A549 (cell line): ENCODE results near the gene ENAH. TPM values are rescaled to one million over a fixed set of nuclear protein-coding genes. Genes with fewer than 3 reads are reported as not detected.

Source experiments
- ATAC-seq, 2 experiments: fragments of 200-7000 bp in 1 of 2; fragments of >200 bp in 1 of 2; cut with Nextera tagmentation in 1 of 2; cut with Tn5 transposase in 1 of 2; 3 replicates each; pipeline versions ENCODE4 v1.8.0 to v1.9.1; 2018 to 2020; ENCODE audit warnings: mild to moderate bottlenecking in 1 of 2, moderate library complexity in 1 of 2
- CTCF ChIA-PET: fragments of 300-600 bp; sonication (Branson Sonifier 250); formaldehyde crosslinking; extraction: SDS; loops from one replicate; lab custom pipeline; 2021; ENCODE audit warnings: antibody characterized with exemption, inconsistent platforms; lab: Yijun Ruan, JAX
- POLR2A ChIA-PET: fragments of 350-600 bp; formaldehyde crosslinking; extraction: SDS; loops from one replicate; lab custom pipeline; 2021; ENCODE audit warnings: antibody characterized with exemption, inconsistent platforms; lab: Yijun Ruan, JAX
- DNase-seq, 2 experiments: peaks; one replicate each; pipeline versions ENCODE4 v3.0.0 to v3.0.0-alpha.2; 2011 to 2016; ENCODE audit warnings: low read depth in 1 of 2, low spot score in 1 of 2
- FAIRE-seq: peaks from 2 replicates; lab custom pipeline; 2011; peaks lifted over from hg19 to GRCh38; lab: Jason Lieb, UNC
- H3K27ac ChIP-seq, 2 experiments: fragments of >200 bp; sonication (Bioruptor Twin); formaldehyde crosslinking; 3 replicates each; pipeline ENCODE4 v1.5.1; 2016 to 2017
- H3K4me1 ChIP-seq: fragments of >200 bp; sonication (Bioruptor Twin); formaldehyde crosslinking; 3 replicates; pipeline ENCODE4 v1.6.1; 2016
- H3K4me2 ChIP-seq: fragments of >200 bp; sonication (Bioruptor Twin); formaldehyde crosslinking; 3 replicates; pipeline ENCODE4 v1.6.1; 2016
- H3K4me3 ChIP-seq: fragments of >200 bp; sonication (Bioruptor Twin); formaldehyde crosslinking; 3 replicates; pipeline ENCODE4 v1.5.1; 2016
- H3K9me3 ChIP-seq: fragments of >200 bp; sonication (Bioruptor Twin); formaldehyde crosslinking; 3 replicates; pipeline ENCODE4 v1.6.1; 2016
- CEBPB ChIP-seq, 2 experiments: fragments of >200 bp in 1 of 2; sonication (Bioruptor Twin) in 1 of 2; formaldehyde crosslinking in 1 of 2; IDR thresholded peaks; 2 replicates each; pipeline ENCODE4 v1.6.1; 2012 to 2016
- CHD2 ChIP-seq: fragments of 150-350 bp; IDR thresholded peaks from 2 replicates; pipeline ENCODE4 v1.6.1; 2014; ENCODE audit warnings: low read length; ENCODE audit not compliant: partially characterized antibody
- CHD4 ChIP-seq: fragments of 200-600 bp; sonication (generic); IDR thresholded peaks from 2 replicates; pipeline ENCODE4 v1.6.1; 2016; ENCODE audit warnings: antibody characterized with exemption, mild to moderate bottlenecking, borderline replicate concordance
- EHMT2 ChIP-seq: fragments of 200-600 bp; sonication (generic); IDR thresholded peaks from 2 replicates; pipeline ENCODE4 v1.6.1; 2016; ENCODE audit warnings: antibody characterized with exemption, low read depth, mild to moderate bottlenecking, moderate library complexity
- EP300 ChIP-seq, 2 experiments: fragments of >200 bp; sonication (Bioruptor Twin); formaldehyde crosslinking; IDR thresholded peaks; 2 replicates in 1 of 2; 3 replicates in 1 of 2; pipeline ENCODE4 v1.6.1; 2016 to 2017
- ESRRA ChIP-seq: fragments of 150-350 bp; IDR thresholded peaks from 2 replicates; pipeline ENCODE4 v1.6.1; 2014; ENCODE audit warnings: mild to moderate bottlenecking, low read length, borderline replicate concordance
- FOSB ChIP-seq: fragments of 250-450 bp; sonication (Bioruptor Pico); IDR thresholded peaks from 2 replicates; pipeline ENCODE4 v1.5.0; 2020; ENCODE audit warnings: mild to moderate bottlenecking, moderate library complexity
- FOSL2 ChIP-seq, 2 experiments: fragments of 450-650 bp in 1 of 2; fragments of >200 bp in 1 of 2; sonication (Bioruptor Twin) in 1 of 2; formaldehyde crosslinking; IDR thresholded peaks; 2 replicates each; pipeline versions ENCODE4 v1.5.0 to v1.6.1; 2016 to 2020; ENCODE audit warnings: mild to moderate bottlenecking in 1 of 2, moderate library complexity in 1 of 2
- GATA3 ChIP-seq: IDR thresholded peaks from 2 replicates; pipeline ENCODE4 v1.6.1; 2012; ENCODE audit warnings: borderline replicate concordance
- HDAC2 ChIP-seq: fragments of 200-600 bp; sonication (generic); IDR thresholded peaks from 2 replicates; pipeline ENCODE4 v1.6.1; 2016
- HOXB13 ChIP-seq: fragments of 250-450 bp; sonication (Bioruptor Pico); IDR thresholded peaks from 2 replicates; pipeline ENCODE4 v1.5.0; 2020; ENCODE audit warnings: low read depth, mild to moderate bottlenecking, moderate library complexity
- HOXB5 ChIP-seq: fragments of 250-450 bp; sonication (Bioruptor Pico); IDR thresholded peaks from 2 replicates; pipeline ENCODE4 v1.5.0; 2020; ENCODE audit warnings: mild to moderate bottlenecking, moderate library complexity
- JUN ChIP-seq, 2 experiments: fragments of >200 bp; sonication (Bioruptor Twin); formaldehyde crosslinking; IDR thresholded peaks; 2 replicates in 1 of 2; 3 replicates in 1 of 2; pipeline ENCODE4 v1.6.1; 2016 to 2017
- KDM5A ChIP-seq: fragments of 200-600 bp; sonication (generic); IDR thresholded peaks from 2 replicates; pipeline ENCODE4 v1.6.1; 2016; ENCODE audit warnings: antibody characterized with exemption, mild to moderate bottlenecking
- MYC ChIP-seq: IDR thresholded peaks from 2 replicates; pipeline ENCODE4 v1.6.1; 2012; ENCODE audit warnings: mild to moderate bottlenecking, inconsistent platforms, low read length, improper control_type of control experiment, borderline replicate concordance
- NPAS2 ChIP-seq: fragments of 250-450 bp; sonication (Bioruptor Pico); IDR thresholded peaks from 2 replicates; pipeline ENCODE4 v1.8.0; 2022; ENCODE audit warnings: mild to moderate bottlenecking, moderate library complexity, borderline replicate concordance
- PHF8 ChIP-seq: fragments of 200-600 bp; sonication (generic); IDR thresholded peaks from 2 replicates; pipeline ENCODE4 v1.6.1; 2016; ENCODE audit warnings: low read depth, mild to moderate bottlenecking, antibody characterized with exemption, moderate library complexity, borderline replicate concordance
- POLR2AphosphoS2 ChIP-seq: conservative IDR thresholded peaks from 2 replicates; pipeline ENCODE4 v1.6.1; 2012; ENCODE audit warnings: low read length, improper control_type of control experiment, inconsistent platforms
- RAD21 ChIP-seq, 2 experiments: fragments of >200 bp in 1 of 2; sonication (Bioruptor Twin) in 1 of 2; formaldehyde crosslinking in 1 of 2; IDR thresholded peaks in 1 of 2; conservative IDR thresholded peaks in 1 of 2; 2 replicates in 1 of 2; 3 replicates in 1 of 2; pipeline ENCODE4 v1.6.1; 2012 to 2018; ENCODE audit warnings: inconsistent platforms in 1 of 2
- RARB ChIP-seq: fragments of 250-450 bp; sonication (Bioruptor Pico); IDR thresholded peaks from 2 replicates; pipeline ENCODE4 v1.8.0; 2021; ENCODE audit warnings: mild to moderate bottlenecking, moderate library complexity
- RCOR1 ChIP-seq: fragments of 150-350 bp; IDR thresholded peaks from 2 replicates; pipeline ENCODE4 v1.6.1; 2014; ENCODE audit warnings: antibody characterized with exemption, low read length, low read depth
- RNF2 ChIP-seq: fragments of 200-600 bp; sonication (generic); IDR thresholded peaks from 2 replicates; pipeline ENCODE4 v1.6.1; 2016; ENCODE audit warnings: low read depth, mild to moderate bottlenecking, antibody characterized with exemption, moderate library complexity, borderline replicate concordance
- TP53 ChIP-seq: fragments of 250-450 bp; sonication (Bioruptor Pico); IDR thresholded peaks from 2 replicates; pipeline ENCODE4 v1.5.0; 2021; ENCODE audit warnings: mild to moderate bottlenecking, moderate library complexity
- ZC3H11A ChIP-seq: fragments of 450-650 bp; IDR thresholded peaks from 2 replicates; pipeline ENCODE4 v1.6.1; 2014; ENCODE audit warnings: antibody characterized with exemption, mild to moderate bottlenecking
- WGBS: methylation state at CpG from one replicate; pipeline ENCODE4 v1.1.6; 2017; ENCODE audit errors: missing lambda C conversion rate; 5-methylcytosine and 5-hydroxymethylcytosine counted together
- polyA plus RNA-seq, 4 experiments: library from polyadenylated mRNA; depleted of rRNA in 3 of 4; stranded (reverse); fragments of >200 nt; fragmentation: RNase III in 1 of 4; extraction: RNeasy Plus Mini Kit Qiagen cat#74134 plus additional on column Dnase treatment in 1 of 4; gene quantifications; 2 replicates in 3 of 4; 3 replicates in 1 of 4; pipeline ENCODE4 v1.2.3, GENCODE V29; 2011 to 2017
- TF ChIP-seq, protein P1 (sequence below): fragments of >200 bp; sonication (Bioruptor Twin); formaldehyde crosslinking; IDR thresholded peaks from 3 replicates; pipeline ENCODE4 v1.6.1; 2016
- TF ChIP-seq, protein P2 (sequence below): fragments of >200 bp; sonication (Bioruptor Twin); formaldehyde crosslinking; IDR thresholded peaks from 2 replicates; pipeline ENCODE4 v1.6.1; 2016
- TF ChIP-seq, protein P3 (sequence below): IDR thresholded peaks from 2 replicates; pipeline ENCODE4 v1.6.1; 2012; ENCODE audit warnings: low read depth, borderline replicate concordance

The ENAH gene
- polyA plus RNA-seq, 2 of the 4 experiments (the other 2 are of a cell fraction) = 142 to 155 TPM

DNA sequence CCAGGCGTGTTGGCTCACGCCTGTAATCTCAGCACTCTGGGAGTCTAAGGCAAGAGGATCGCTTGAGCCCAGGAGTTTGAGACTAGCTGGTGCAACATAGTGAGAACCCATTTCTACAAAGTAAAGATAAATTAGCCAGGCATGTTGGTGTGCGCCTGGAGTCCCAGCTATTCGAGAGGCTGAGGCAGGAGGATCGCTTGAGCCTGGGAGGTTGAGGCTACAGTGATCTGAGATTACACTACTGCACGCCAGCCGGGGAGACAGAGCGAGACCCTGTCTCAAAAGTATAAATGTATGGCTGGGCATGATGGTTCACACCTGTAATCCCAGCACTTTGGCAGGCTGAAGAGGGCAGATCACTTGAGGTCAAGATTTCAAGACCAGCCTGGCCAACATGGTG, 173.6 kb downstream of the ENAH start:
- ATAC-seq (no peak), FAIRE-seq (no peak), DNase-seq (no peak)
- Histone ChIP-seq H3K4me3 (no peak overlapping the region), H3K4me2 (no peak overlapping the region), H3K9me3 (no peaks in the 10 kb centered on the region), H3K27ac (no peak overlapping the region), H3K4me1 (peaks cover 8% of the 10 kb centered on the region; the same call in 2 of the 3 replicates)
- TF ChIP-seq HDAC2 = no peak
- TF ChIP-seq RAD21 (conservative IDR thresholded peaks at IDR 0.05 in 1 of 2, IDR thresholded peaks at IDR 0.05 in 1 of 2) = no peak
- no peak for TF ChIP-seq RARB (CRISPR knock-in tag)
- TF ChIP-seq HOXB13 (CRISPR knock-in tag) = no peak
- TF ChIP-seq POLR2AphosphoS2 = no peak
- TF ChIP-seq, protein P1, sequence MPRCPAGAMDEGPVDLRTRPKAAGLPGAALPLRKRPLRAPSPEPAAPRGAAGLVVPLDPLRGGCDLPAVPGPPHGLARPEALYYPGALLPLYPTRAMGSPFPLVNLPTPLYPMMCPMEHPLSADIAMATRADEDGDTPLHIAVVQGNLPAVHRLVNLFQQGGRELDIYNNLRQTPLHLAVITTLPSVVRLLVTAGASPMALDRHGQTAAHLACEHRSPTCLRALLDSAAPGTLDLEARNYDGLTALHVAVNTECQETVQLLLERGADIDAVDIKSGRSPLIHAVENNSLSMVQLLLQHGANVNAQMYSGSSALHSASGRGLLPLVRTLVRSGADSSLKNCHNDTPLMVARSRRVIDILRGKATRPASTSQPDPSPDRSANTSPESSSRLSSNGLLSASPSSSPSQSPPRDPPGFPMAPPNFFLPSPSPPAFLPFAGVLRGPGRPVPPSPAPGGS = no peak
- TF ChIP-seq KDM5A = no peak
- TF ChIP-seq FOSB = no peak
- WGBS = 80% methylated on average over 9 of the region's 9 CpGs
- POLR2A ChIA-PET = no interaction called here
- CTCF ChIA-PET = interaction anchor here (0.7 to 24.4 kb wide), 14 partner anchors 9 to 643 kb away, joined by 3 to 429 read pairs (median 4); partner anchors contain the start of genes EPHX1 and SRP9

DNA sequence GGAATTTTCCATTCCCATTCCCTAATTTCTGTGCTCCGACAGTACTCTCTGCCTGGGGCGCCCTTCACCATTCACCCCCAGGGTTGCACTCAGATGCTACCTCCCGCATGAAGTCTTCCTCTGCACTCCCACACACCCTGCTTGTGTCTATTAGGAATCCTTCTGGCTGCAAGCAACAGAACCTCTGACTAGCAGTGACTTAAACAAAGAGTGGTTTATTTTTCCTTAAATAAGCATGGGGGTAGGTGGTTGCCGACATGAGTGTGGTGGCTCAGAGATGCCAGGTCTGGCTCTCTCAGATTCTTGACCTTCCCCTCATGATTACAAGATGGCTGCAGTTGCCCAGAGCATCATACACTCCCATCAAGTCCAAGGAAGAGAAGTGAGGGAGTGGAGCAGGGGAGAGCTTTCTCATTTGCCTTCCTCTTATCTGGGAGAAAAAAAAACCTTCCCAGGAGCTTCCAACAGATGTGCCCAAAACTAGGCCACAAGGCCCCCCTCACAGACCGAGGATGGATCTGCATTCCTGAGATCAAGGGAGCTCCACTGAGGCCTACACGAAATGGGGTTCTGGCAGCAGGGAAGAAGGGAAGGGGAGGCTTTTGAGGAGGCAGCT, 175.5 kb downstream of the ENAH start:
- POLR2A ChIA-PET = no interaction called here
- TF ChIP-seq NPAS2 (no peak), PHF8 (no peak), RCOR1 (no peak), ESRRA (no peak)

DNA sequence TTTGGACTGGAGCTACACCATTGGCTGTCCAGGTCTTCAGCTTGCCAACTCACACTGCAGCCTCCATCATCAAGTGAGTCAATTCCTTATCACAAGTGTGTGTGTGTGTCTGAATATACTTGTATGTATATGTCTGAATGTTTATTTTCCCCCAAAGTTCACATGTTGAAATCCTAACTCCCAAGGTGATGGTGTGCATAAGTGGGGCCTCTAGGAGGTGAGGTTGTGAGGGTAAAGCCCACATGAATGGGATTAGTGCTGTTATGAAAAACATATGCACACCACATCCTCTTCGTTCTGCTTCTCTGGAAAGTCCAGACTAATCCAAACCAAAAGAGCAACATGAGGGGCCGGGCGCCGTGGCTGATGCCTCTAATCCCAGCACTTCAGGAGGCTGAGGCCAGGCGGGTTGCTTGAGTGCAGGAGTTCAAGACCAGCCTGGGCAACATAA, 176.4 kb downstream of the ENAH start:
- no peak for DNase-seq
- FAIRE-seq = no peak
- ATAC-seq = no peak

More for the DNA sequence above, 175.5 kb downstream of the ENAH start:
- Histone ChIP-seq H3K4me3 (no peak overlapping the region), H3K4me1 (peaks cover 8% of the 10 kb centered on the region; the same call in 2 of the 3 replicates), H3K27ac (no peak overlapping the region), H3K4me2 (no peak overlapping the region), H3K9me3 (no peaks in the 10 kb centered on the region)
- FAIRE-seq = no peak
- ATAC-seq = no peak
- CTCF ChIA-PET = interaction anchor here (1.1 to 24.4 kb wide), 11 partner anchors 11 to 510 kb away, joined by 3 to 429 read pairs (median 77); partner anchors contain the start of genes EPHX1 and SRP9
- 83% methylated on average over 6 of the region's 6 CpGs for WGBS
- DNase-seq = no peak

More for the DNA sequence above, 176.4 kb downstream of the ENAH start:
- TF ChIP-seq CHD4 (no peak), TP53 (CRISPR knock-in tag) (no peak), CEBPB (IDR thresholded peaks at IDR 0.05) (no peak), CHD2 (no peak), ZC3H11A (no peak), HOXB5 (CRISPR knock-in tag) (no peak), RNF2 (no peak), HDAC2 (no peak), JUN (IDR thresholded peaks at IDR 0.05) (no peak), GATA3 (no peak), MYC (no peak), FOSL2 (IDR thresholded peaks at IDR 0.05) (no peak), FOSL2 (CRISPR knock-in tag; IDR thresholded peaks at IDR 0.05) (no peak), EP300 (IDR thresholded peaks at IDR 0.05) (no peak), EHMT2 (no peak)
- TF ChIP-seq, protein P2, sequence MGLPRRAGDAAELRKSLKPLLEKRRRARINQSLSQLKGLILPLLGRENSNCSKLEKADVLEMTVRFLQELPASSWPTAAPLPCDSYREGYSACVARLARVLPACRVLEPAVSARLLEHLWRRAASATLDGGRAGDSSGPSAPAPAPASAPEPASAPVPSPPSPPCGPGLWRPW = no peak
- TF ChIP-seq, protein P3, sequence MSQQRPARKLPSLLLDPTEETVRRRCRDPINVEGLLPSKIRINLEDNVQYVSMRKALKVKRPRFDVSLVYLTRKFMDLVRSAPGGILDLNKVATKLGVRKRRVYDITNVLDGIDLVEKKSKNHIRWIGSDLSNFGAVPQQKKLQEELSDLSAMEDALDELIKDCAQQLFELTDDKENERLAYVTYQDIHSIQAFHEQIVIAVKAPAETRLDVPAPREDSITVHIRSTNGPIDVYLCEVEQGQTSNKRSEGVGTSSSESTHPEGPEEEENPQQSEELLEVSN = no peak
- H3K4me3 ChIP-seq = no peak overlapping the region
- no peak overlapping the region for H3K4me2 ChIP-seq
- no peak overlapping the region for H3K27ac ChIP-seq
- 62% methylated on average over 5 of the region's 5 CpGs for WGBS
- CTCF ChIA-PET = interaction anchor here (1.1 to 24.4 kb wide), 12 partner anchors 11 to 510 kb away, joined by 3 to 429 read pairs (median 73); partner anchors contain the start of genes EPHX1, PYCR2 and SRP9
- H3K9me3 ChIP-seq = no peaks in the 10 kb centered on the region
- POLR2A ChIA-PET = no interaction called here
- H3K4me1 ChIP-seq = peaks cover 8% of the 10 kb centered on the region; the same call in 2 of the 3 replicates
